NCI-H1694 (cell line): ENCODE results near the gene AWAT2.

ENCODE experiments used
- DNase-seq: peaks from one replicate; lab custom pipeline; 2025; lab: John Stamatoyannopoulos, UW

AWAT2 gene

GRCh38 chrX:70049925-70050324 is at the start of gene AWAT2:
TSS of gene AWAT2 (minus strand) at chrX:70049938. CDS start at chrX:70049932, 6 bp downstream.
- DNase-seq = no peak

- DNase-seq = no peak
These were observed 46.3 kb upstream of the AWAT2 start for GRCh38 chrX:70096052-70096451.

- no peak for DNase-seq
These were observed 42.5 kb upstream of the AWAT2 start for GRCh38 chrX:70092247-70092646.

GRCh38 chrX:70089604-70090297 is 40.0 kb upstream of the AWAT2 start:
- DNase-seq = no peak

- DNase-seq = no peak
These were observed 39.0 kb upstream of the AWAT2 start for GRCh38 chrX:70088751-70089150.

GRCh38 chrX:70087857-70088630 is 38.3 kb upstream of the AWAT2 start:
- no peak for DNase-seq

GRCh38 chrX:70084592-70085240 is 35.0 kb upstream of the AWAT2 start:
- no peak for DNase-seq

GRCh38 chrX:70082723-70083122 is 33.0 kb upstream of the AWAT2 start:
- no peak for DNase-seq

- DNase-seq = no peak
These were observed 30.1 kb upstream of the AWAT2 start for GRCh38 chrX:70079870-70080269.

GRCh38 chrX:70079297-70079696 is 29.6 kb upstream of the AWAT2 start:
- DNase-seq = no peak

GRCh38 chrX:70066646-70067045 is 16.9 kb upstream of the AWAT2 start:
- no peak for DNase-seq

- DNase-seq = no peak
These were observed 13.3 kb upstream of the AWAT2 start for GRCh38 chrX:70062961-70063550.

- no peak for DNase-seq
These were observed 12.3 kb upstream of the AWAT2 start, which contains the start of gene OTUD6A for GRCh38 chrX:70062076-70062475. TSS of gene OTUD6A (plus strand) at chrX:70062457. CDS start at chrX:70062525, 68 bp downstream.

- no peak for DNase-seq
These were observed 4.7 kb upstream of the AWAT2 start for GRCh38 chrX:70054391-70054790.

- DNase-seq = no peak
These were observed 3.3 kb upstream of the AWAT2 start for GRCh38 chrX:70052895-70053615.

- no peak for DNase-seq
These were observed 332 bp downstream of the AWAT2 start for GRCh38 chrX:70049406-70049805.

- DNase-seq = no peak
These were observed 2.8 kb downstream of the AWAT2 start for GRCh38 chrX:70046978-70047377.

GRCh38 chrX:70044541-70045245 is 5.0 kb downstream of the AWAT2 start:
- DNase-seq = no peak

- no peak for DNase-seq
These were observed 6.1 kb downstream of the AWAT2 start for GRCh38 chrX:70043685-70044084.

GRCh38 chrX:70042399-70043371 is 7.1 kb downstream of the AWAT2 start:
- no peak for DNase-seq
